HepG2 (cell line): ENCODE data around the gene ABHD18. TPM values are rescaled to one million over a fixed set of nuclear protein-coding genes. Genes with fewer than 3 reads are reported as not detected.
"Not testable (repeated sequence)": the region's sequence is repeated elsewhere in the genome, so short reads cannot be mapped to it uniquely, and the experiment has no call there.

Experiments
- CBFB ChIP-seq: sonication (generic); formaldehyde crosslinking; IDR thresholded peaks from 2 replicates; pipeline ENCODE4 v1.4.0; 2020; ENCODE audit warnings: missing genetic modification reagents
- KDM5B ChIP-seq: sonication (generic); formaldehyde crosslinking; IDR thresholded peaks from 2 replicates; pipeline ENCODE4 v1.4.0; 2020; ENCODE audit warnings: missing genetic modification reagents, mild to moderate bottlenecking, borderline replicate concordance
- SAFB2 ChIP-seq: sonication (generic); formaldehyde crosslinking; IDR thresholded peaks from 2 replicates; pipeline ENCODE4 v1.5.1; 2020; ENCODE audit warnings: missing genetic modification reagents, low read depth, mild to moderate bottlenecking, borderline replicate concordance
- ZFP37 ChIP-seq: sonication (generic); formaldehyde crosslinking; IDR thresholded peaks from 2 replicates; pipeline ENCODE4 v1.4.0; 2020; ENCODE audit warnings: missing genetic modification reagents, borderline replicate concordance
- ZFP90 ChIP-seq: sonication (generic); formaldehyde crosslinking; IDR thresholded peaks from 2 replicates; pipeline ENCODE4 v1.8.0; 2022; ENCODE audit warnings: missing genetic modification reagents, mild to moderate bottlenecking, inconsistent platforms, borderline replicate concordance
- ZNF510 ChIP-seq: sonication (generic); formaldehyde crosslinking; IDR thresholded peaks from 2 replicates; pipeline ENCODE4 v1.4.0; 2020; ENCODE audit warnings: low read depth, mild to moderate bottlenecking, missing genetic modification reagents
- ZNF678 ChIP-seq: sonication (generic); formaldehyde crosslinking; IDR thresholded peaks from 2 replicates; pipeline ENCODE4 v1.4.0; 2020; ENCODE audit warnings: mild to moderate bottlenecking, missing genetic modification reagents
- ZXDC ChIP-seq: sonication (generic); formaldehyde crosslinking; IDR thresholded peaks from 2 replicates; pipeline ENCODE4 v1.5.0; 2020; ENCODE audit warnings: mild to moderate bottlenecking, missing genetic modification reagents
- ZZZ3 ChIP-seq: sonication (generic); formaldehyde crosslinking; IDR thresholded peaks from 2 replicates; pipeline ENCODE4 v1.4.0; 2020; ENCODE audit warnings: missing genetic modification reagents, mild to moderate bottlenecking, borderline replicate concordance
- polyA plus RNA-seq, 8 experiments: library from polyadenylated mRNA; depleted of rRNA in 3 of 8; stranded (reverse) in 7 of 8; unstranded in 1 of 8; fragments of >200 nt; fragmentation: Illumina TruSeq in 4 of 8; extraction: Trizol in 4 of 8; gene quantifications; 2 replicates each; pipeline versions ENCODE4 v1.2.1 to v1.2.3, GENCODE V29; 2011 to 2016; ENCODE audit warnings: low read depth in 4 of 8, missing spikeins in 1 of 8, mixed read lengths in 1 of 8; ENCODE audit not compliant: insufficient read depth in 1 of 8
- total RNA-seq, 5 experiments: library from RNA; depleted of rRNA; stranded (reverse); fragments of >200 nt; fragmentation: Illumina TruSeq; extraction: Trizol; gene quantifications; 2 replicates each; pipeline ENCODE4 v1.2.3, GENCODE V29; 2016; ENCODE audit warnings: low read depth in 1 of 5
- TF ChIP-seq, protein P1 (sequence below): sonication (generic); formaldehyde crosslinking; IDR thresholded peaks from 2 replicates; pipeline ENCODE4 v1.5.1; 2020; ENCODE audit warnings: missing genetic modification reagents, mild to moderate bottlenecking, borderline replicate concordance
- TF ChIP-seq, protein P2 (sequence below): sonication (generic); formaldehyde crosslinking; IDR thresholded peaks from 2 replicates; pipeline ENCODE4 v1.4.0; 2020; ENCODE audit warnings: missing genetic modification reagents, borderline replicate concordance
- TF ChIP-seq, protein P3 (sequence below): sonication (generic); formaldehyde crosslinking; IDR thresholded peaks from 2 replicates; pipeline ENCODE4 v1.5.0; 2020; ENCODE audit warnings: missing genetic modification reagents, mild to moderate bottlenecking, borderline replicate concordance
- TF ChIP-seq, protein P4 (sequence below), 2 experiments: sonication (generic) in 1 of 2; formaldehyde crosslinking in 1 of 2; IDR thresholded peaks; 2 replicates each; pipeline versions ENCODE4 v1.4.0 to v1.6.1; 2016 to 2020; ENCODE audit warnings: borderline replicate concordance in 1 of 2, low read depth in 1 of 2, mild to moderate bottlenecking in 1 of 2, missing genetic modification reagents in 1 of 2

ABHD18 gene
- total and polyA plus RNA-seq, 2 of the 13 experiments (the other 11 are each of a cell fraction or from before 2014, with no cell fraction given) = 5.5 to 16.3 TPM

GRCh38 chr4:127964426-127965061 is 662 bp upstream of the ABHD18 start (continued):
- peak; percentile 19; the same call in 1 of the 2 replicates for TF ChIP-seq ZFP37
- TF ChIP-seq ZXDC (CRISPR knock-in tag) = 0 out of 2 replicates have a peak, but pooled peaks have one; percentile 14
- peak; percentile 57 for TF ChIP-seq KDM5B
- TF ChIP-seq CBFB (CRISPR knock-in tag) = 0 out of 2 replicates have a peak, but pooled peaks have one; percentile 5
- TF ChIP-seq, protein P1, sequence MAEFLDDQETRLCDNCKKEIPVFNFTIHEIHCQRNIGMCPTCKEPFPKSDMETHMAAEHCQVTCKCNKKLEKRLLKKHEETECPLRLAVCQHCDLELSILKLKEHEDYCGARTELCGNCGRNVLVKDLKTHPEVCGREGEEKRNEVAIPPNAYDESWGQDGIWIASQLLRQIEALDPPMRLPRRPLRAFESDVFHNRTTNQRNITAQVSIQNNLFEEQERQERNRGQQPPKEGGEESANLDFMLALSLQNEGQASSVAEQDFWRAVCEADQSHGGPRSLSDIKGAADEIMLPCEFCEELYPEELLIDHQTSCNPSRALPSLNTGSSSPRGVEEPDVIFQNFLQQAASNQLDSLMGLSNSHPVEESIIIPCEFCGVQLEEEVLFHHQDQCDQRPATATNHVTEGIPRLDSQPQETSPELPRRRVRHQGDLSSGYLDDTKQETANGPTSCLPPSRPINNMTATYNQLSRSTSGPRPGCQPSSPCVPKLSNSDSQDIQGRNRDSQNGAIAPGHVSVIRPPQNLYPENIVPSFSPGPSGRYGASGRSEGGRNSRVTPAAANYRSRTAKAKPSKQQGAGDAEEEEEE (CRISPR knock-in tag) = 0 out of 2 replicates have a peak, but pooled peaks have one; percentile 47
- TF ChIP-seq, protein P2, sequence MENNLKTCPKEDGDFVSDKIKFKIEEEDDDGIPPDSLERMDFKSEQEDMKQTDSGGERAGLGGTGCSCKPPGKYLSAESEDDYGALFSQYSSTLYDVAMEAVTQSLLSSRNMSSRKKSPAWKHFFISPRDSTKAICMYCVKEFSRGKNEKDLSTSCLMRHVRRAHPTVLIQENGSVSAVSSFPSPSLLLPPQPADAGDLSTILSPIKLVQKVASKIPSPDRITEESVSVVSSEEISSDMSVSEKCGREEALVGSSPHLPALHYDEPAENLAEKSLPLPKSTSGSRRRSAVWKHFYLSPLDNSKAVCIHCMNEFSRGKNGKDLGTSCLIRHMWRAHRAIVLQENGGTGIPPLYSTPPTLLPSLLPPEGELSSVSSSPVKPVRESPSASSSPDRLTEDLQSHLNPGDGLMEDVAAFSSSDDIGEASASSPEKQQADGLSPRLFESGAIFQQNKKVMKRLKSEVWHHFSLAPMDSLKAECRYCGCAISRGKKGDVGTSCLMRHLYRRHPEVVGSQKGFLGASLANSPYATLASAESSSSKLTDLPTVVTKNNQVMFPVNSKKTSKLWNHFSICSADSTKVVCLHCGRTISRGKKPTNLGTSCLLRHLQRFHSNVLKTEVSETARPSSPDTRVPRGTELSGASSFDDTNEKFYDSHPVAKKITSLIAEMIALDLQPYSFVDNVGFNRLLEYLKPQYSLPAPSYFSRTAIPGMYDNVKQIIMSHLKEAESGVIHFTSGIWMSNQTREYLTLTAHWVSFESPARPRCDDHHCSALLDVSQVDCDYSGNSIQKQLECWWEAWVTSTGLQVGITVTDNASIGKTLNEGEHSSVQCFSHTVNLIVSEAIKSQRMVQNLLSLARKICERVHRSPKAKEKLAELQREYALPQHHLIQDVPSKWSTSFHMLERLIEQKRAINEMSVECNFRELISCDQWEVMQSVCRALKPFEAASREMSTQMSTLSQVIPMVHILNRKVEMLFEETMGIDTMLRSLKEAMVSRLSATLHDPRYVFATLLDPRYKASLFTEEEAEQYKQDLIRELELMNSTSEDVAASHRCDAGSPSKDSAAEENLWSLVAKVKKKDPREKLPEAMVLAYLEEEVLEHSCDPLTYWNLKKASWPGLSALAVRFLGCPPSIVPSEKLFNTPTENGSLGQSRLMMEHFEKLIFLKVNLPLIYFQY = 0 out of 2 replicates have a peak, but pooled peaks have one; percentile 7
- TF ChIP-seq ZZZ3 = 0 out of 2 replicates have a peak, but pooled peaks have one; percentile 18
- peak; percentile 26; the same call in 1 of the 2 replicates for TF ChIP-seq ZFP90 (CRISPR knock-in tag)
- 0 out of 2 replicates have a peak, but pooled peaks have one; percentile 19 for TF ChIP-seq SAFB2
- TF ChIP-seq, protein P3, sequence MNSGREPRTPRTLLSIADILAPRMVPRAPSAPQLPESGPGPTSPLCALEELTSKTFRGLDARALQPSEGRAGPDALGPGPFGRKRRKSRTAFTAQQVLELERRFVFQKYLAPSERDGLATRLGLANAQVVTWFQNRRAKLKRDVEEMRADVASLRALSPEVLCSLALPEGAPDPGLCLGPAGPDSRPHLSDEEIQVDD (CRISPR knock-in tag) = peak; percentile 80; the same call in 1 of the 2 replicates
- 0 out of 2 replicates have a peak, but pooled peaks have one; percentile 14 for TF ChIP-seq ZNF510
- TF ChIP-seq, protein P4, sequence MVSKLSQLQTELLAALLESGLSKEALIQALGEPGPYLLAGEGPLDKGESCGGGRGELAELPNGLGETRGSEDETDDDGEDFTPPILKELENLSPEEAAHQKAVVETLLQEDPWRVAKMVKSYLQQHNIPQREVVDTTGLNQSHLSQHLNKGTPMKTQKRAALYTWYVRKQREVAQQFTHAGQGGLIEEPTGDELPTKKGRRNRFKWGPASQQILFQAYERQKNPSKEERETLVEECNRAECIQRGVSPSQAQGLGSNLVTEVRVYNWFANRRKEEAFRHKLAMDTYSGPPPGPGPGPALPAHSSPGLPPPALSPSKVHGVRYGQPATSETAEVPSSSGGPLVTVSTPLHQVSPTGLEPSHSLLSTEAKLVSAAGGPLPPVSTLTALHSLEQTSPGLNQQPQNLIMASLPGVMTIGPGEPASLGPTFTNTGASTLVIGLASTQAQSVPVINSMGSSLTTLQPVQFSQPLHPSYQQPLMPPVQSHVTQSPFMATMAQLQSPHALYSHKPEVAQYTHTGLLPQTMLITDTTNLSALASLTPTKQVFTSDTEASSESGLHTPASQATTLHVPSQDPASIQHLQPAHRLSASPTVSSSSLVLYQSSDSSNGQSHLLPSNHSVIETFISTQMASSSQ (IDR thresholded peaks at IDR 0.05; ENCODE audit: low read depth) = not testable (repeated sequence)
- TF ChIP-seq, protein P4 (CRISPR knock-in tag; IDR thresholded peaks at IDR 0.05; ENCODE audit: borderline replicate concordance) = 0 out of 2 replicates have a peak, but pooled peaks have one; percentile 12
- TF ChIP-seq ZNF678 (CRISPR knock-in tag) = peak; percentile 33; the same call in 1 of the 2 replicates
